Astrocyte (in vitro differentiated cells and primary cell): ENCODE measurements around the gene MAPK10.

Experiments
- EZH2 ChIP-seq: IDR thresholded peaks from 2 replicates; pipeline ENCODE4 v1.6.1; 2012; ENCODE audit warnings: mild to moderate bottlenecking, low read length, inconsistent platforms; ENCODE audit not compliant: insufficient read depth
- TF ChIP-seq, protein P1 (sequence below): IDR thresholded peaks from 2 replicates; pipeline ENCODE4 v1.5.1; 2011; ENCODE audit warnings: low read depth, mild to moderate bottlenecking, inconsistent platforms, low read length, moderate library complexity; ENCODE audit not compliant: insufficient read depth

DNA sequence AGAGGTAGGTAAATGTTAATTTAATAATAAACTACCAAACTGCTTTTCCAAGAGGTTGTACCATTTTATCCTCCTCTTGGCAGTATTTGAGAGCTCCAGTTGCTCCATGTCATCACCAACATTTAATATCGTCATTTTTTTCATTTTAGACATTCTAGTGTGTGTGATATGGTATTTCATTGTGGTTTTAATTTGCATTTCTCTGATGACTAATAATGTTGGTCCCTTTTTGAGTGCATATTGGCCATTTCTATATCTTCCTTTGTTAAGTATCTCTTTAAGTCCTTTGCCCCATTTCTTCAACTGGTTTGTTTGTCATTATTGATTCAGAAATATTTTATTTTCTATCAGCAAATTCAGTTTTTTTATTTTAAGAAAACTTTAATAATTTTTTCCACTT is 88.8 kb downstream of the MAPK10 start:
- TF ChIP-seq, protein P1, sequence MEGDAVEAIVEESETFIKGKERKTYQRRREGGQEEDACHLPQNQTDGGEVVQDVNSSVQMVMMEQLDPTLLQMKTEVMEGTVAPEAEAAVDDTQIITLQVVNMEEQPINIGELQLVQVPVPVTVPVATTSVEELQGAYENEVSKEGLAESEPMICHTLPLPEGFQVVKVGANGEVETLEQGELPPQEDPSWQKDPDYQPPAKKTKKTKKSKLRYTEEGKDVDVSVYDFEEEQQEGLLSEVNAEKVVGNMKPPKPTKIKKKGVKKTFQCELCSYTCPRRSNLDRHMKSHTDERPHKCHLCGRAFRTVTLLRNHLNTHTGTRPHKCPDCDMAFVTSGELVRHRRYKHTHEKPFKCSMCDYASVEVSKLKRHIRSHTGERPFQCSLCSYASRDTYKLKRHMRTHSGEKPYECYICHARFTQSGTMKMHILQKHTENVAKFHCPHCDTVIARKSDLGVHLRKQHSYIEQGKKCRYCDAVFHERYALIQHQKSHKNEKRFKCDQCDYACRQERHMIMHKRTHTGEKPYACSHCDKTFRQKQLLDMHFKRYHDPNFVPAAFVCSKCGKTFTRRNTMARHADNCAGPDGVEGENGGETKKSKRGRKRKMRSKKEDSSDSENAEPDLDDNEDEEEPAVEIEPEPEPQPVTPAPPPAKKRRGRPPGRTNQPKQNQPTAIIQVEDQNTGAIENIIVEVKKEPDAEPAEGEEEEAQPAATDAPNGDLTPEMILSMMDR: no peak
- TF ChIP-seq EZH2: no peak
